ENCODE measurements around the gene BCAS4.

DNA sequence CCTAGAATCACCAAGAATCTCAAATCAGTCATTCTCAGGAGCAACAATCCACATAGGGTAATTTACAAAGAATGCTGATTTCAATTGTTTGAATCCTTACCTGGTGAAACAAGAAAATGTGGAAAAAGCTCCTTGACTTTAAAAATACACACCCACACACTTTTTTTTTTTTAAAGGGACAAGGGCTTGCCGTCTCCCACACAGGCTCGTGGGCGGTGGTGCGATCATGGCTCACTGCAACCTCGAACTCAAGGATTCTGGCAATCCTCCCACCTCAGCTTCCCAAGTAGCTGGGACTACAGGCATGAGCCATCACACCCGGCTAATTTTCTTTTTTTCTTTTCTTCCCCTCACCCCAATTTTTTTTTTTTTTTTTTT, 32.8 kb upstream of the BCAS4 start:
- TF ChIP-seq, protein P1, sequence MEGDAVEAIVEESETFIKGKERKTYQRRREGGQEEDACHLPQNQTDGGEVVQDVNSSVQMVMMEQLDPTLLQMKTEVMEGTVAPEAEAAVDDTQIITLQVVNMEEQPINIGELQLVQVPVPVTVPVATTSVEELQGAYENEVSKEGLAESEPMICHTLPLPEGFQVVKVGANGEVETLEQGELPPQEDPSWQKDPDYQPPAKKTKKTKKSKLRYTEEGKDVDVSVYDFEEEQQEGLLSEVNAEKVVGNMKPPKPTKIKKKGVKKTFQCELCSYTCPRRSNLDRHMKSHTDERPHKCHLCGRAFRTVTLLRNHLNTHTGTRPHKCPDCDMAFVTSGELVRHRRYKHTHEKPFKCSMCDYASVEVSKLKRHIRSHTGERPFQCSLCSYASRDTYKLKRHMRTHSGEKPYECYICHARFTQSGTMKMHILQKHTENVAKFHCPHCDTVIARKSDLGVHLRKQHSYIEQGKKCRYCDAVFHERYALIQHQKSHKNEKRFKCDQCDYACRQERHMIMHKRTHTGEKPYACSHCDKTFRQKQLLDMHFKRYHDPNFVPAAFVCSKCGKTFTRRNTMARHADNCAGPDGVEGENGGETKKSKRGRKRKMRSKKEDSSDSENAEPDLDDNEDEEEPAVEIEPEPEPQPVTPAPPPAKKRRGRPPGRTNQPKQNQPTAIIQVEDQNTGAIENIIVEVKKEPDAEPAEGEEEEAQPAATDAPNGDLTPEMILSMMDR (IDR thresholded peaks at IDR 0.05) = no peak
- TF ChIP-seq POLR2A (IDR thresholded peaks at IDR 0.05) = no peak

All from breast epithelium (tissue), 3 donors.